K562 (cell line): ENCODE results near the gene HNF4A. TPM values are rescaled to one million over a fixed set of nuclear protein-coding genes. Genes with fewer than 3 reads are reported as not detected.
A peak's percentile ranks its signal among the peaks of the same experiment; 100 is the strongest.

ENCODE experiments used
- ATF1 ChIP-seq, 2 experiments: fragments of 450-650 bp in 1 of 2; IDR thresholded peaks; 2 replicates each; pipeline ENCODE4 v1.6.1; 2016; ENCODE audit warnings: missing compliant biosample characterization in 1 of 2, missing genetic modification characterization in 1 of 2
- CBX2 ChIP-seq: fragments of 200-600 bp; sonication (generic); IDR thresholded peaks from one replicate; pipeline ENCODE4 v1.6.1; 2012; ENCODE audit warnings: mild to moderate bottlenecking, low read length, inconsistent platforms; ENCODE audit not compliant: insufficient read depth, poor library complexity, severe bottlenecking
- CCNT2 ChIP-seq: IDR thresholded peaks from 2 replicates; pipeline ENCODE4 v1.6.1; 2011; ENCODE audit warnings: borderline replicate concordance, low read depth, mild to moderate bottlenecking, moderate library complexity, mixed read lengths, low read length; ENCODE audit not compliant: insufficient read length; ENCODE audit errors: extremely low read depth
- DACH1 ChIP-seq: fragments of 450-650 bp; IDR thresholded peaks from 2 replicates; pipeline ENCODE4 v1.6.1; 2018; ENCODE audit not compliant: partially characterized antibody
- FOXP1 ChIP-seq: sonication (generic); formaldehyde crosslinking; IDR thresholded peaks from 2 replicates; pipeline ENCODE4 v1.8.0; 2022; ENCODE audit warnings: mild to moderate bottlenecking, missing genetic modification reagents
- LARP7 ChIP-seq: fragments of 450-650 bp; IDR thresholded peaks from 2 replicates; pipeline ENCODE4 v1.6.1; 2016
- PBX2 ChIP-seq, 2 experiments: IDR thresholded peaks in 1 of 2; conservative IDR thresholded peaks in 1 of 2; 2 replicates each; pipeline ENCODE4 v1.6.1; 2016; ENCODE audit warnings: low read depth in 2 of 2, mild to moderate bottlenecking in 1 of 2, missing compliant biosample characterization in 1 of 2, missing genetic modification characterization in 1 of 2, moderate library complexity in 1 of 2
- POLR2A ChIP-seq: fragments of 450-650 bp; conservative IDR thresholded peaks from 2 replicates; pipeline ENCODE4 v1.6.1; 2016
- RNF2 ChIP-seq: sonication (generic); IDR thresholded peaks from 2 replicates; pipeline ENCODE4 v1.6.1; 2016
- ZNF584 ChIP-seq: fragments of 200-800 bp; sonication (Bioruptor generic); IDR thresholded peaks from 2 replicates; pipeline ENCODE4 v1.6.1; 2016; ENCODE audit warnings: low read depth, mild to moderate bottlenecking, missing genetic modification characterization, missing compliant biosample characterization
- ZNF696 ChIP-seq: fragments of 250-450 bp; sonication (Bioruptor Pico); conservative IDR thresholded peaks from 2 replicates; pipeline ENCODE4 v1.4.0; 2020; ENCODE audit warnings: mild to moderate bottlenecking, moderate library complexity
- ZNF780A ChIP-seq: fragments of 250-450 bp; sonication (Bioruptor Pico); IDR thresholded peaks from 2 replicates; pipeline ENCODE4 v1.5.0; 2021; ENCODE audit warnings: mild to moderate bottlenecking
- polyA plus RNA-seq, 8 experiments: library from polyadenylated mRNA; depleted of rRNA in 4 of 8; stranded (reverse) in 5 of 8; unstranded in 3 of 8; fragments of >200 nt; fragmentation: Nextera tagmentation in 2 of 8; fragmentation: Illumina TruSeq in 1 of 8; extraction: Ambion mirVana in 2 of 8; extraction: Trizol in 1 of 8; gene quantifications; 2 replicates each; pipeline versions ENCODE4 v1.2.1 to v1.2.3, GENCODE V29; 2011 to 2014; ENCODE audit warnings: inconsistent platforms in 1 of 8, missing spikeins in 1 of 8
- total RNA-seq, 7 experiments: library from RNA; depleted of rRNA in 6 of 7; stranded (reverse); fragments of >200 nt in 6 of 7; fragmentation: Illumina TruSeq in 2 of 7; extraction: Trizol in 2 of 7; gene quantifications; 2 replicates each; pipeline versions ENCODE4 v1.2.1 to v1.2.3, GENCODE V29; 2011 to 2021; ENCODE audit warnings: low replicate concordance in 1 of 7
- TF ChIP-seq, protein P1 (sequence below): sonication (generic); formaldehyde crosslinking; IDR thresholded peaks from 2 replicates; pipeline ENCODE4 v1.8.0; 2022; ENCODE audit warnings: mild to moderate bottlenecking, missing genetic modification reagents
- TF ChIP-seq, protein P2 (sequence below): IDR thresholded peaks from 2 replicates; pipeline ENCODE4 v1.6.1; 2011; ENCODE audit not compliant: insufficient read length; ENCODE audit errors: extremely low read depth
- TF ChIP-seq, protein P3 (sequence below): fragments of 450-650 bp; IDR thresholded peaks from 2 replicates; pipeline ENCODE4 v1.7.0; 2016; ENCODE audit warnings: borderline replicate concordance
- TF ChIP-seq, protein P4 (sequence below): fragments of 250-450 bp; sonication (Bioruptor Pico); IDR thresholded peaks from 2 replicates; pipeline ENCODE4 v1.4.0; 2020; ENCODE audit warnings: mild to moderate bottlenecking

HNF4A gene
- total and polyA plus RNA-seq, 9 of the 15 experiments (the other 6 are each of a cell fraction or from before 2014, with no cell fraction given), result 0.03 to 0.27 (median 0.08) TPM; not detected in 5

GRCh38 chr20:44310664-44311639 is 44.5 kb upstream of the HNF4A start, which contains the start of gene FITM2 (continued):
- TF ChIP-seq, protein P1, sequence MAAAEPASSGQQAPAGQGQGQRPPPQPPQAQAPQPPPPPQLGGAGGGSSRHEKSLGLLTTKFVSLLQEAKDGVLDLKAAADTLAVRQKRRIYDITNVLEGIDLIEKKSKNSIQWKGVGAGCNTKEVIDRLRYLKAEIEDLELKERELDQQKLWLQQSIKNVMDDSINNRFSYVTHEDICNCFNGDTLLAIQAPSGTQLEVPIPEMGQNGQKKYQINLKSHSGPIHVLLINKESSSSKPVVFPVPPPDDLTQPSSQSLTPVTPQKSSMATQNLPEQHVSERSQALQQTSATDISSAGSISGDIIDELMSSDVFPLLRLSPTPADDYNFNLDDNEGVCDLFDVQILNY, result 0 out of 2 replicates have a peak, but pooled peaks have one; percentile 75
- TF ChIP-seq, protein P2, sequence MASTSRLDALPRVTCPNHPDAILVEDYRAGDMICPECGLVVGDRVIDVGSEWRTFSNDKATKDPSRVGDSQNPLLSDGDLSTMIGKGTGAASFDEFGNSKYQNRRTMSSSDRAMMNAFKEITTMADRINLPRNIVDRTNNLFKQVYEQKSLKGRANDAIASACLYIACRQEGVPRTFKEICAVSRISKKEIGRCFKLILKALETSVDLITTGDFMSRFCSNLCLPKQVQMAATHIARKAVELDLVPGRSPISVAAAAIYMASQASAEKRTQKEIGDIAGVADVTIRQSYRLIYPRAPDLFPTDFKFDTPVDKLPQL, result no peak
- TF ChIP-seq ATF1 (CRISPR knock-in tag; IDR thresholded peaks at IDR 0.05) (no peak), ATF1 (tag; IDR thresholded peaks at IDR 0.05) (peak; percentile 76), ZNF584 (no peak), ZNF780A (CRISPR knock-in tag) (no peak), LARP7 (no peak; the same call in 1 of the 2 replicates), POLR2A (peak; percentile 53; the same call in 1 of the 2 replicates), DACH1 (no peak), CBX2 (no peak), CCNT2 (peak; percentile 57), RNF2 (no peak), PBX2 (CRISPR knock-in tag; IDR thresholded peaks at IDR 0.05; ENCODE audit: low read depth) (no peak), PBX2 (tag; conservative IDR thresholded peaks at IDR 0.05; ENCODE audit: low read depth) (no peak), ZNF696 (CRISPR knock-in tag) (no peak), FOXP1 (peak; percentile 80; the same call in 1 of the 2 replicates)
- TF ChIP-seq, protein P3, sequence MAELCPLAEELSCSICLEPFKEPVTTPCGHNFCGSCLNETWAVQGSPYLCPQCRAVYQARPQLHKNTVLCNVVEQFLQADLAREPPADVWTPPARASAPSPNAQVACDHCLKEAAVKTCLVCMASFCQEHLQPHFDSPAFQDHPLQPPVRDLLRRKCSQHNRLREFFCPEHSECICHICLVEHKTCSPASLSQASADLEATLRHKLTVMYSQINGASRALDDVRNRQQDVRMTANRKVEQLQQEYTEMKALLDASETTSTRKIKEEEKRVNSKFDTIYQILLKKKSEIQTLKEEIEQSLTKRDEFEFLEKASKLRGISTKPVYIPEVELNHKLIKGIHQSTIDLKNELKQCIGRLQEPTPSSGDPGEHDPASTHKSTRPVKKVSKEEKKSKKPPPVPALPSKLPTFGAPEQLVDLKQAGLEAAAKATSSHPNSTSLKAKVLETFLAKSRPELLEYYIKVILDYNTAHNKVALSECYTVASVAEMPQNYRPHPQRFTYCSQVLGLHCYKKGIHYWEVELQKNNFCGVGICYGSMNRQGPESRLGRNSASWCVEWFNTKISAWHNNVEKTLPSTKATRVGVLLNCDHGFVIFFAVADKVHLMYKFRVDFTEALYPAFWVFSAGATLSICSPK, result no peak
- TF ChIP-seq, protein P4, sequence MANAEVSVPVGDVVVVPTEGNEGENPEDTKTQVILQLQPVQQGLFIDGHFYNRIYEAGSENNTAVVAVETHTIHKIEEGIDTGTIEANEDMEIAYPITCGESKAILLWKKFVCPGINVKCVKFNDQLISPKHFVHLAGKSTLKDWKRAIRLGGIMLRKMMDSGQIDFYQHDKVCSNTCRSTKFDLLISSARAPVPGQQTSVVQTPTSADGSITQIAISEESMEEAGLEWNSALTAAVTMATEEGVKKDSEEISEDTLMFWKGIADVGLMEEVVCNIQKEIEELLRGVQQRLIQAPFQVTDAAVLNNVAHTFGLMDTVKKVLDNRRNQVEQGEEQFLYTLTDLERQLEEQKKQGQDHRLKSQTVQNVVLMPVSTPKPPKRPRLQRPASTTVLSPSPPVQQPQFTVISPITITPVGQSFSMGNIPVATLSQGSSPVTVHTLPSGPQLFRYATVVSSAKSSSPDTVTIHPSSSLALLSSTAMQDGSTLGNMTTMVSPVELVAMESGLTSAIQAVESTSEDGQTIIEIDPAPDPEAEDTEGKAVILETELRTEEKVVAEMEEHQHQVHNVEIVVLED (CRISPR knock-in tag), result no peak
